COLO668 (cell line): Measurements from ENCODE around the gene SOCS6.
"Not testable (repeated sequence)": the region's sequence is repeated elsewhere in the genome, so short reads cannot be mapped to it uniquely, and the experiment has no call there.

Experiments
- DNase-seq: peaks from one replicate; lab custom pipeline; 2025; ENCODE audit not compliant: unreplicated experiment; lab: John Stamatoyannopoulos, UW

Gene SOCS6

GRCh38 chr18:70288851-70289328 is at the start of gene SOCS6:
Gene SOCS6, plus strand, starts transcription at chr18:70289045. Its CDS starts 35,624 bp downstream, at chr18:70324669.
- DNase-seq, result peak; percentile 80

GRCh38 chr18:70243131-70243929 is 45.5 kb upstream of the SOCS6 start:
- DNase-seq, result no peak

- no peak for DNase-seq
Measured at GRCh38 chr18:70246061-70246466, 42.8 kb upstream of the SOCS6 start.

- DNase-seq, result no peak
Measured at GRCh38 chr18:70249118-70249517, 39.7 kb upstream of the SOCS6 start.

- DNase-seq, result not testable (repeated sequence)
Measured at GRCh38 chr18:70249861-70250260, 39.0 kb upstream of the SOCS6 start.

GRCh38 chr18:70250781-70251180 is 38.1 kb upstream of the SOCS6 start:
- no peak for DNase-seq

GRCh38 chr18:70256184-70256583 is 32.7 kb upstream of the SOCS6 start:
- no peak for DNase-seq

GRCh38 chr18:70256994-70257393 is 31.9 kb upstream of the SOCS6 start:
- DNase-seq, result no peak

GRCh38 chr18:70258243-70258642 is 30.6 kb upstream of the SOCS6 start:
- DNase-seq, result no peak

GRCh38 chr18:70260683-70261082 is 28.2 kb upstream of the SOCS6 start:
- no peak for DNase-seq

- DNase-seq, result no peak
Measured at GRCh38 chr18:70261141-70261788, 27.6 kb upstream of the SOCS6 start.

GRCh38 chr18:70263336-70263735 is 25.5 kb upstream of the SOCS6 start:
- no peak for DNase-seq

GRCh38 chr18:70271742-70272141 is 17.1 kb upstream of the SOCS6 start:
- DNase-seq, result no peak

- DNase-seq, result no peak
Measured at GRCh38 chr18:70273021-70273420, 15.8 kb upstream of the SOCS6 start.

GRCh38 chr18:70276416-70277191 is 12.2 kb upstream of the SOCS6 start:
- DNase-seq, result no peak

GRCh38 chr18:70279470-70279869 is 9.4 kb upstream of the SOCS6 start:
- no peak for DNase-seq

GRCh38 chr18:70280007-70280925 is 8.6 kb upstream of the SOCS6 start:
- DNase-seq, result no peak

- no peak for DNase-seq
Measured at GRCh38 chr18:70284976-70285620, 3.7 kb upstream of the SOCS6 start.

GRCh38 chr18:70287731-70288130 is 1.1 kb upstream of the SOCS6 start:
- DNase-seq, result no peak
